ENCODE data around the gene PAM. TPM values are rescaled to one million over a fixed set of nuclear protein-coding genes. Genes with fewer than 3 reads are reported as not detected.

PAM gene
- total RNA-seq, 2 donors from 2014 or later = 76.8 to 171 TPM

DNA sequence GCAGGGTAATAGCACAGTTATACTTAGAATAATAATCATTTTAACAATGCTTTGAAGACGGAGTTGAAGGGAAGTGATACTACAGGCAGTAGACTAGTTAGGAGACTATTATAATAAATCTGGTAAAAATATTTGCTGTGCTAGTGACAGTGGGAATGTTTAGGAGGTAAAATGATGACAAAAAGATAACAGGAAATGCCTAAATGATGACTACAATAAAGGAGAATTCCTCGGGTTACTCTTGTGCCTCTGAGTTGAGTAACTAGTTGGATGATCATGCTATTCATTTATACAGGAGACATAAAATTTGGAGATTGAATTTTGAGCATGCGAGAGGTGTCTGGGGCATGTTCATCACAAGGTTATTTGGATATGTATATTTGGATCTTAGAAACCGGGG is 32.2 kb upstream of the PAM start:
- Histone ChIP-seq H3K27ac (no peak overlapping the region), H3K4me3 (no peak overlapping the region), H3K27me3 (replicated peaks; ENCODE audit: insufficient read depth) (no peaks in the 10 kb centered on the region), H3K36me3 (no peaks in the 10 kb centered on the region), H3K9me3 (no peaks in the 10 kb centered on the region), H3K4me1 (replicated peaks) (no peaks in the 10 kb centered on the region)
- intact Hi-C loops (cut with DNase I) = no loop called here
- no peak for TF ChIP-seq POLR2AphosphoS5 (IDR thresholded peaks at IDR 0.05)
- TF ChIP-seq, protein P1, sequence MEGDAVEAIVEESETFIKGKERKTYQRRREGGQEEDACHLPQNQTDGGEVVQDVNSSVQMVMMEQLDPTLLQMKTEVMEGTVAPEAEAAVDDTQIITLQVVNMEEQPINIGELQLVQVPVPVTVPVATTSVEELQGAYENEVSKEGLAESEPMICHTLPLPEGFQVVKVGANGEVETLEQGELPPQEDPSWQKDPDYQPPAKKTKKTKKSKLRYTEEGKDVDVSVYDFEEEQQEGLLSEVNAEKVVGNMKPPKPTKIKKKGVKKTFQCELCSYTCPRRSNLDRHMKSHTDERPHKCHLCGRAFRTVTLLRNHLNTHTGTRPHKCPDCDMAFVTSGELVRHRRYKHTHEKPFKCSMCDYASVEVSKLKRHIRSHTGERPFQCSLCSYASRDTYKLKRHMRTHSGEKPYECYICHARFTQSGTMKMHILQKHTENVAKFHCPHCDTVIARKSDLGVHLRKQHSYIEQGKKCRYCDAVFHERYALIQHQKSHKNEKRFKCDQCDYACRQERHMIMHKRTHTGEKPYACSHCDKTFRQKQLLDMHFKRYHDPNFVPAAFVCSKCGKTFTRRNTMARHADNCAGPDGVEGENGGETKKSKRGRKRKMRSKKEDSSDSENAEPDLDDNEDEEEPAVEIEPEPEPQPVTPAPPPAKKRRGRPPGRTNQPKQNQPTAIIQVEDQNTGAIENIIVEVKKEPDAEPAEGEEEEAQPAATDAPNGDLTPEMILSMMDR (IDR thresholded peaks at IDR 0.05) = no peak
- TF ChIP-seq POLR2A (IDR thresholded peaks at IDR 0.05) = no peak
- DNase-seq (ENCODE audit: low spot score) = no peak
- 83% methylated on average over 4 of the region's 4 CpGs for WGBS

DNA sequence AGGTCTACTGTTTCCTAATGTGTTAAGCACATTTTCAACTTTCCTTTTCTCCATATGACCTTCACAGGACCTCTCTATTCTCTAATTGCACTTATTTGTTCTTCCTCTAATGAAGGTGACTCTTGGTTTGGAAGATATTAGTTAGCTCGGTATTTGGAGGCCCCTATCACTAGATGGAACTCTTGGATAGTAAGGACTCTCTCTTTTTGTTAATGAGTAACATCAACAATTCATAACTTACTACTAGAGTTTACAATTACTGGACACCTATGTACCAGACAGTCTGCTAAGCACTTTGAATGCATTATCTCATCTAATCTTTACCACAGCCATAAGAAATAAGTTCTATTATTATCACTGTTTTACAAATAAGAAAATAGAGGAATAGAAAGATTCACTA is 23.4 kb upstream of the PAM start:
- WGBS = 77% methylated on average over 1 of the region's 1 CpG
- Histone ChIP-seq H3K9me3 (no peaks in the 10 kb centered on the region), H3K4me1 (replicated peaks) (no peaks in the 10 kb centered on the region), H3K27me3 (replicated peaks; ENCODE audit: insufficient read depth) (no peaks in the 10 kb centered on the region), H3K4me3 (no peak overlapping the region), H3K36me3 (no peaks in the 10 kb centered on the region), H3K27ac (no peak overlapping the region)
- no peak for DNase-seq (ENCODE audit: low spot score)
- no peak for TF ChIP-seq POLR2A (IDR thresholded peaks at IDR 0.05)
- intact Hi-C loops (cut with DNase I) = no loop called here

DNA sequence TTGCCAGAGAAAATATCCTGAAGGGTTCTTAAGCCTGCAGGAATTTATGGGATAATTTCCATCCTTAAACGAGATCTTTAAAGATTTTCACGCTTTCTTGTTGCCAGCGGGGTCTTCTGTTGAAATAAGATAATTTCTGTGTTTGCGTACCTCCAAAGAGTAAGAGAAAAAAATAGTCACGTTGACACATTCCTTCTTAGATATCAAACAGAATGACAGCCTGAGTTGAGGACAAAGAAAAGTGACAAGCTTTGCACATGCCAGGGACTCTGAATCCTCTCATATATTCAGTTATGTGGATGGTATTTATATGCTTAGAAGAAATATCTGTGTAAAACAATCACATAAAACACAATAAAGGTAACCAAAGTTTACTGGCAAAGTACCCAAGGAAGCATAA is 21.6 kb upstream of the PAM start:
- Histone ChIP-seq H3K9me3 (no peaks in the 10 kb centered on the region), H3K4me1 (replicated peaks) (no peaks in the 10 kb centered on the region), H3K27ac (no peak overlapping the region), H3K4me3 (no peak overlapping the region), H3K27me3 (replicated peaks; ENCODE audit: insufficient read depth) (no peaks in the 10 kb centered on the region), H3K36me3 (no peaks in the 10 kb centered on the region)
- TF ChIP-seq, protein P1 (IDR thresholded peaks at IDR 0.05) = no peak
- TF ChIP-seq POLR2A (IDR thresholded peaks at IDR 0.05) (no peak), POLR2AphosphoS5 (IDR thresholded peaks at IDR 0.05) (no peak)
- DNase-seq (ENCODE audit: low spot score) = no peak
- intact Hi-C loops (cut with DNase I) = no loop called here
- WGBS = 57% methylated on average over 5 of the region's 5 CpGs

DNA sequence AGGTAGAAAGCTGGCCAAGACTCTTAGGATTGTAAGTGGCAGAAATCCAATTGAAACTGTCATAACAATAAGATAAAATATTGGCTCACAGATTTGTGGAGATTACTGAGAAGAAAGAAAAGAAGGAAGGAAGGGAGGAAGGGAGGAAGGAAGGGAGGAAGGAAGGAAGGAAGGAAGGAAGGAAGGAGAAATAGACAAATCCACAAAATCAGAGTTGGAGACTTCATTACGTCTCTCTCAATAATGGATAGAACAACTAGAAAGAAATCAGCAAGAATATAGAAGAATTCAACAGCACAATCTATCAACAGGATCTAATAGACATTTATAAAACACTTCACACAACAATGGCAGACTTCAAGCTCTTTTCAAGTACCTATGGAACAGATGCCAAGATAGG is 17.9 kb upstream of the PAM start:
- H3K9me3 ChIP-seq = no peaks in the 10 kb centered on the region
- no peak overlapping the region for H3K27ac ChIP-seq
- no peak for TF ChIP-seq POLR2AphosphoS5 (IDR thresholded peaks at IDR 0.05)
- no peak for TF ChIP-seq POLR2A (IDR thresholded peaks at IDR 0.05)
- TF ChIP-seq, protein P1 (IDR thresholded peaks at IDR 0.05) = no peak
- H3K4me3 ChIP-seq = no peak overlapping the region
- H3K4me1 ChIP-seq (replicated peaks) = no peaks in the 10 kb centered on the region
- DNase-seq (ENCODE audit: low spot score) = no peak
- no peaks in the 10 kb centered on the region for H3K36me3 ChIP-seq
- intact Hi-C loops (cut with DNase I) = no loop called here
- H3K27me3 ChIP-seq (replicated peaks; ENCODE audit: insufficient read depth) = no peaks in the 10 kb centered on the region
- 78% methylated on average over 1 of the region's 1 CpG for WGBS

DNA sequence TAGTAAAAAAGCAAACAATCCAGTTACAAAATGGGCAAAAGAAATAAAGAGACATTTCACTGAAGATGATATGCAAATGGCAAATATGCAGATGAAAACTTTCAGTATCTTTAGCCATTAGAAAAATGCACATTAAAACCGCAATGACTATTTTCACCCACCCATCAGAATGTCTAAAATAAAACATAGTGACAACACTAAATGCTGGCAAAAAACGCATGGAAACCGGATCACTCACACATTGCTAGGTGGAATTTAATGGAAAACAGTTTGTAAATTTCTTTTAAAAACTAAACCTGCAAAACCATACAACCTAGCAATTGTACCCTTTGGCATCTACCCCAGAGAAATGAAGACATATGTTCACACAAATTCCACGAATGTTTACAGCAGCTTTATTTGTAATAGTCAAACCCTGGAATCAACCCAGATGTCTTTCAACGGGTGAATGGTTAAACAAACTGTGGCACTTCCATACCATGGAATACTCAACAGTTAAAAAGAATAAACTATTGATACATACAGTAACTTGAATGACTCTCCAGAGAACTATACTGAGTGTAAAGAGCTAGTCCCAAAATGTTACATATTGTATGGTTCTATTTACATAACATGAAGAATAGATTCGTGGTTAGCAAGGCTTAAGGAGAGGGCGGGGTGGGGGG is 17.2 kb upstream of the PAM start:
- no peaks in the 10 kb centered on the region for H3K27me3 ChIP-seq (replicated peaks; ENCODE audit: insufficient read depth)
- H3K4me3 ChIP-seq = no peak overlapping the region
- H3K36me3 ChIP-seq = no peaks in the 10 kb centered on the region
- H3K9me3 ChIP-seq = no peaks in the 10 kb centered on the region
- H3K27ac ChIP-seq = no peak overlapping the region
- WGBS = 61% methylated on average over 7 of the region's 7 CpGs
- TF ChIP-seq POLR2A (IDR thresholded peaks at IDR 0.05) (no peak), POLR2AphosphoS5 (IDR thresholded peaks at IDR 0.05) (no peak)
- TF ChIP-seq, protein P1 (IDR thresholded peaks at IDR 0.05) = no peak
- intact Hi-C loops (cut with DNase I) = no loop called here
- no peak for DNase-seq (ENCODE audit: low spot score)
- H3K4me1 ChIP-seq (replicated peaks) = no peaks in the 10 kb centered on the region

Measured in prostate gland (tissue), 2 donors.